NCI-H146 (cell line): ENCODE measurements around the gene YWHAB.

Experiments
- DNase-seq: peaks from one replicate; lab custom pipeline; 2025; lab: John Stamatoyannopoulos, UW

Gene YWHAB

DNA sequence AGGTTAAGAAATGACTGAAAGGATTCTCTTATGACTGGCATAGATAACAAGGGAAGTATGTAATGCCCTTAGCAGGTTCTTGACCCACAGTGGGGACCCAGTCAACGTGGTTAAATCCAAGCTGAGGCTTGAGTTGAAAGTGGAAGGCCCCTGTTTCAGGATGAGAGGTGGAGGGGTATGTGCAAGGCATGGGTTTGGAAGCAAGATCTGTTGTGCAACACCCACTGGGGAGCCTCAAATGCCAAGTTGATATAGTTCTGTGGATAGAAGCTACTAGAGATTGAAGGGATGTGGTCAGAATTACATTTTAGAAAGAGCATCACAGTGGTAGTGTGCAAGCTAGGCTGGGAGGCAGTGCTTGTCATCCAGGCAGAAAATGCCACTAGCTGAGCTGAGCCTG lies 29.4 kb downstream of the YWHAB start:
- DNase-seq, result no peak

DNA sequence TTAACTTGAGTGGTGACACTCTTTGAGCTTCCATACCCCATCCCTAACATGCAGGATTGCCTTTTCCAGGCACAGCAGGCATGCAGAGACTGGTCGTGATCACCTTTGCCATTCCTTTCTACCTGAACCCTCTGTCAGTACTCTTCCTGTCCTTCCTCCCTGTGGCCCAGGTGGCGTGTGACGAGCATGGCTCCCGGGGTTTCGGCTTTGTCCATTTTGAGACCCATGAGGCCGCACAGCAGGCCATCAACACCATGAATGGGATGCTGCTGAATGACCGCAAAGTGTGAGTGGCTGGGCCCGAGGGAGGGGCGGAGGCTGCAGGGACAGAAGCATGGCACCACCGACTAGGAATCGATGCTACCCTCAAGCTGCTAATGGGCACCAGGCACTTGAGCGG lies 31.1 kb downstream of the YWHAB start:
- DNase-seq, result peak; percentile 77

DNA sequence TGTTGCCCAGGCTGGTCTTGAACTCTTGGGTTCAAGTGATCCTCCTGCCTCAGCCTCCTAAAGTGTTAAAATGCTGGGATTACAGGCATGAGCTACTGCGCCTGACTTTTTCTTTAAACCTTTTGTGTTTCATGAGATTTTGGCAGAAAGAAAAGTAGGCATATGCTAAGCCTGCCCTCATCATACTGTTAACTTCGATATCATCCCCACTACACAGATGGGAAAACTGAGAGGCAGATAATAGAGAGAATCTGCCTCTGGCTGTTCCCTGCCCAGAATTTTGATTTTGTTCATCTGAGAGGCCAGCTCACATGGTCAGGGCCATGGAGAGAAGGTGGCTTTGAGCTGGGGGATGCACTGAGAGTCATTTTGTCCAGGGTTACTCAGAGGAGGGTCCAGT lies 31.9 kb downstream of the YWHAB start:
- no peak for DNase-seq

DNA sequence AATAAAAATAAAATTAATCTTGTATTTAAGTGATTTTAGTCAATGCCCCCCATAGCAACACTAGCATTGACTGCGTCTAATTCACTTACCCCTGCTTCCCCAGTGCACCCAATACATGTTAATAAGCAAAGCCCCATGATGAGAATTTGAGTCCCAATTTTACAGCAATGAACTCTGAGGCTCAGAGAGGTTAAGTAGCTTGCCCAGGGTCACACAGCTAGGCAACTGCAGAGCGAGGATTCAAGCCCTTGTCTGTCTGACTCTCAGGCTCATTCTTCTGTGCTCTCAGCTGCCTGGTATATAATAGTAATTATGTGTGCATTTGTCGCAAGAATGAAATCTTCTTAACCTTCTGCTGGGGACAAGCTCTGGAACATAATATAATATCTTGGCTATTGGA lies 32.8 kb downstream of the YWHAB start:
- DNase-seq, result no peak

DNA sequence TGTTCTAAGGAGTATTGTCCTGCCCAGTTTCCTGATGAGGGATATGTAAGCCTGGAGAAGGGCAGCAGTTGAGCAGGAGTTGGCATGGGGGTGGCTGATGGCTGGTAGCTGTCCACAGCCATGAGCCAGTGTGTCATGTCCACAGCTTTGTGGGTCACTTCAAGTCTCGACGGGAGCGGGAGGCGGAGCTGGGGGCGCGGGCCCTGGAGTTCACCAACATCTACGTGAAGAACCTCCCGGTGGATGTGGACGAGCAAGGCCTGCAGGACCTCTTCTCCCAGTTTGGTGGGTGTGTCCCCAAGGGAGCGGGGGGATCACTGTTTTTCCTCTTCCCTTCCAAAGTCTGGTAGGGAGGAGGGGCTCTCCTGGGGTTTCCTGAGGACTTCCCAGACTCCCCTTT lies 33.3 kb downstream of the YWHAB start:
- no peak for DNase-seq

DNA sequence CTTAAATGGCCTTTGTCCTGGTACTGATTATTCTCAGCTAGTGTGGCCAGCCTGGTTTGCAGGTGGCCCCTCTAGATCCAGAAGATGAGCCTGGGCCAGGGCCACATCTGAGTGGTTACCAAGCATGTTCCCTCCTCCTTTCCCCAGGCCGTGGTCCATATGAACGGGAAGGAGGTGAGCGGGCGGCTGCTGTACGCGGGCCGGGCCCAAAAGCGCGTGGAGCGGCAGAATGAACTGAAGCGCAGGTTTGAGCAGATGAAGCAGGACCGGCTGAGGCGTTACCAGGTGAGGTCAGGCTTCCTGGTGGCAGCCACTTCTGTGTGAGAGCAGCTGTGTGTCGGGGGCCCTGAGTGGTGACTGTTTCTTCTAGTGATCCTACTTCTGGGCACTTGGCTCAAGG lies 35.9 kb downstream of the YWHAB start:
- DNase-seq, result no peak

DNA sequence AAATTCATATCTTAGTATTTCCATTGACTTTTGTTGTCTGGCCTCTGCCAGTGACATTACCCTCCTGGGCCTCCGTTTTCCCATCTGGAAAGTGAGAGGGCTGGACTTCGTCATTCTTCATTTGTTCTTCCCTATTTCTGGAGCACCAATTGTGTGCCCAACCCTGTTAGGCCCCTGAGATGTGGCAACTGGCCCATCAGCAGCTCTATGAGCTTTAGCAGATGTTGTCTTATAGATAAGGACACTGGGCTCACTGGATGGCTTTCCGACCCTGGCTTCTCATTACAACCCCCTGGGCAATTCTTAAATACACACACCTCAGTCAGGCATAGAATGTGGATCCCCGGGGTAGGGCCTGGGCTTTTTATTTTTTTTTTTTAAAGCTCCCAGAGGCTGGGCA lies 39.0 kb downstream of the YWHAB start:
- DNase-seq, result no peak

DNA sequence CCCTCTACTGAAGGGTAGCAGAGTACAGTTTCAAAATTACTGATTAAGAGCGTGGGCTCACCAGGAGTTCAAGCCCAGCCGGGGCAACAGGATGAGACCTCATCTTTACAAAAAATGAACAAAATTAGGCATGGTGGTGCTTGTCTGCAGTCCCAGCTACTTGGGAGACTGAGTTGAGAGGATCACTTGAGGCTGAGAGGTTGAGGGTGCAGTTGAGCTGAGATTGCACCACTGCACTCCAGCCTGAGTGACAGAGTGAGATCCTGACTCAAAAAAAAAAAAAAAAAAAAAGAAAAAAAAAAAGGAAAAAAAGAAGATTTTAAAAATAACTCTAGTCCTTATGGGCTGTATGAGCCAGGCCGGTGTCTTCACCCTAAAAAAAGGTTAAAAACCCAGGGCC lies 43.1 kb downstream of the YWHAB start:
- no peak for DNase-seq

DNA sequence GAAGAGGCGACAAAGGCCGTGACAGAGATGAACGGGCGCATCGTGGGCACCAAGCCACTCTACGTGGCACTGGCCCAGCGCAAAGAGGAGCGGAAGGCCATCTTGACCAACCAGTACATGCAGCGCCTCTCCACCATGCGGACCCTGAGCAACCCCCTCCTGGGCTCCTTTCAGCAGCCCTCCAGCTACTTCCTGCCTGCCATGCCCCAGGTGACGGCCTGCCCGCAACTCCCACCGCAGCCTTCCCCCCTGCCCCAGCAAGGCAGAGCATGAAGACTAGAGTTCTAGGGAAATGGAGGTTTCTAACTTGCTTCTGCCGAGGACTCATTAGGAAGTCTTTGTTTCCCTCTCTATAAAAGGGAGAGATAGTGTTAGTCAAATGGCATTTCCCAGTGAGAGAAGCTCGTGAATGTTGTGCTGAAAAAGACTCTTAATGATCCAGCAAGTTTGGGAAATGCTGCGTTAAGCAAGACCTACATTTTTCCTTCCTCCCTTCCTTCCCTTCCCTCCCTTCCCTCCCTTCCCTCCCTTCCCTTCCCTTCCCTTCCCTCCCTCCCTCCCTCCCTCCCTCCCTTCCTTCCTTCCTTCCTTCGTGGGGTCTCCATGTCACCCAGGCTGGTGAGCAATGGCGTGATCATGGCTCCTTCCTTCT lies 45.1 kb downstream of the YWHAB start:
- no peak for DNase-seq

DNA sequence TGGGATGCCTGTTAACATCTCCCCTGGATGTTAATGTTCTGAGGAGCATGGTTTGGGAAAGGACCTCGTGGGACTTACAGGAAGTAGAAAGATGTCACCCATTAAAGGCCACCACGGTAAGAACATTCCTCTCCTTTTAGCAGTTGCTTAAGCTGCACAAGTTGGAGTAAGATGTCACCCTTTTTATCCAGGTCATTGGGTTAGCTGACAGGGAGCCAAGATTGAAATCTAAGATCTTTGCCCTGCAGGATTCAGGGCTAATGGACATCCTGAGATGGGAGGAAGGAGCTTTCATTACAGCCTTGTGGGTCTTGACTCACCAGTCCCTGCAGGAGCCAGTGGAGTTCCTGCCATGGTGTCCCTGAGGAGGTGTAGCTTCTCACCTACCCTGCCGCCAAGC lies 46.4 kb downstream of the YWHAB start:
- no peak for DNase-seq

DNA sequence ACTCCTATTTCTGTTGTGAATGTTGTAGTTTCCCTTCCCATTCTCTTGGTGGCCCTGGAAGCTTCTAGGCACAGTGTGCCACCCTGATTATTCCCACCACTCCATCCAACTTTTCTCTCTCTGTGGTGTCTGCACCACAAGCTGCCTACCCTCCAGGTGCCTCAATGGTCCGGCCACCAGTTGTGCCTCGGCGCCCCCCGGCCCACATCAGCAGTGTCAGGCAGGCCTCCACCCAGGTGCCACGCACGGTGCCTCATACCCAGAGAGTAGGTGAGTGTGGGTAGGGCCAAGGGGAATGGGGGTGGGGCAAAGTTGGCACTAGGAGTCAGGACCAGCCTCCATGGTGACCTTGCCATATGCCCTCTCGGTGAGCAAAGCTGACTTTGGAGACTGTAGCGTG lies 47.4 kb downstream of the YWHAB start:
- DNase-seq, result no peak

DNA sequence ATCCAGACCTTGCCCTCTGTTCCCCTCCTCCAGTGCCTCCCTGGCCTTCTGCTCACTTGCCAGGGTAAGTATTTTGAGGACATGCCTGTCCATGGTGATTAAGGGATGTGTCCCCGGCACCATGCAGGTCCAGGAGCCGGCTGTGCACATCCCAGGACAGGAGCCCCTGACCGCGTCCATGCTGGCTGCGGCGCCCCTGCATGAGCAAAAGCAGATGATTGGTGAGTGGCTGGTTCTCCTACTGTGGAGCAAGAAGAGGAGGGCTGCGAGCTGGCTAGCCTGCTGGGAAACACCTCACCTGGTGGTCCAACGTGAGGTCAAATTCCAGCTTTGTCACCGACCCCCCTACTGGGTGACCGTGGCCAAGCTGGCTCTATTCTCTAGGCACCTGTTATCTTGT lies 51.0 kb downstream of the YWHAB start:
- no peak for DNase-seq

DNA sequence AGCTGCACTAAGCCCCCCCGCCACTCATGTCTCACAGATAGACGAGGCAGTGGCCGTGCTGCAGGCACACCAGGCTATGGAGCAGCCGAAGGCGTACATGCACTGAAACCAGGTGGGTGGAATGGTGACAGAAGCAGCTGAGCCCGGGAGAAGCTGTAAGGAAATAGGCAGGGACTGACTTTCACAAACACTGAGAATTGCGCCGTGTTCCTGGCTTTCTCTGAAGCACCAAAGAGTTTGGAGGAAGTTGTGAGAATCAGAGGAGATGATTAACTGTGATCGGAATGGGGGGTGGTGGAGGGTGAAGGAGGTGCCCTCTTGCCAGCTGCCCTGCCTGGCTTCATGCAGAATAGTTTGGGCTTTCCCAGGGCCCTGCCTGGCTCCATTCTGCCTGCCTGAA lies 53.1 kb downstream of the YWHAB start:
- DNase-seq, result no peak

DNA sequence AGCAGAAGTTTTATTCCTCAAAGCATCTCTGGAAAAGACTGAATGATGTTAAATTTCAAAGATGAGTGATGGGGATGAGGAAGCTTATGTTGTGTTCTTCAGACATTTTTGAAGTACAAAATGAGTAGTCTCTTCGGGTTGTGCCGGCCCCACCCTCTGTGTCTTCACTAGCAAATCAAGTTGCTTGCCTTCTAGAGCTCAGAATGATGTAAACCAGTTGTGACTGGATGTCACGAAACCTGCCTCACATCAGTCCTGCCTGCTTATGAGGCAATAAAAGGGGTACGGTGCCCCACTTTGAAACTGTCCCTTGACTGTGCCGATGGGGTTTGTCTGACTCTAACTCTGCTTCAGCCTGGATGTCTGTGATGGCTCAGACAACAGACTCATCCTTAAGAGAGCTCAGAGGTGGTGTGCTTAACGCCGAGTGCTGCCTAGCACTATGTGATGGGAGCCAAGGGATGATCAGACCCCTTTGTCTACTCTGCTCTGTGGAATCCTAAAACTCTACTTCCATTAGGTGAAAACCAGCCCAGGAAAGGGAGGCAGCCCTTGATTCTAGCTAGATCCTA lies 55.7 kb downstream of the YWHAB start:
- DNase-seq, result no peak

DNA sequence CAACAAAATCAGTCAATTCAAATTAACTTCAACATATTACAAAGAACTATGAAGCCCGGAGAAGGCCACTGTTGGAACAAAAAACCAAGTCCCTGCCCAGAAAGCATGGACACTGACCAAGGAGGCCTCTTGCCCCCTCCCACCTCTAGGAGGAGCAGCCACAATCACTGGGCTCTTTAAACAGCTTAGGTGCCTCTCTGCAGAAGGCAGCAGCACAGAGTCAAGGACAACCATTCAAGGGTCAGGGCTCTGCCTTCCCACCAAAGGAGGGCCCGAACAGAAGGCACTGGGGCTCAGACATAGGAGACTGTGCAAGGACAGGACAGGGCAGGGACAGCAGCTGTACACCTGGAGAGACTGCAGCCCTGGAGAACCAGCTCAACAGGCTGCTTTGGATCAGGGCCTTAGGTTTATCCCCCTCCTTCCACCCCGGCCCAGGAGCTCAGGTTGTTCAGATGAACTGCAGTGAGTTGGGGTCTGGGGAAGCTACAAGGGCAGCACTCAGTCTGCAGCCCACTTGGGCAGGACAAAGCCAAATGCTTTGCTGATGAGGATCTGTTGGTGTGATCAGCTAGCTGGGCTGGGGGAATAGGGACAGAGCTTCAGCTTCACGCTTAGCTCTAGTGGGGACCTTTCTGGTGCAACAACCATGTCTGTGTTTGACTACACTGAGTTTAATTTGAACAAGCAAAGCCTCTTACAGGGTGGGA lies 56.9 kb downstream of the YWHAB start:
- DNase-seq, result no peak

DNA sequence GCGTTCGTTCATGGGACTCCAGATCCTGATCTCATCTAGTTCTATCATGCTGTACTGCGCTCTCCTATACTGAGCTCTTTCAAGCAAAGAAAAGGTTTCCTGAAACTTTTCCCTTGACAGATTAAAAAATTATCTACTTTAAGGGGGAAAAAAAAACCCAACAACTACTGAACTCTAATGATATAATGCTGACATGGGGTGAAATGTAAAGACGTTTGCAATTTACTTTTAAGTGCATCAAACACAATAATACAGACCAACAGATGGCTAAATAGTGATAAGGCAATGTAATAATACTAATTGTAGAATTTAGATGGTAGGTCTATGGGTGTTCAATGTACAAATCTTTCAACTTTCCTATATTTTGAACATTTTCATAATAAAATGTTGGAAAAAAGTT lies 58.3 kb downstream of the YWHAB start:
- no peak for DNase-seq

DNA sequence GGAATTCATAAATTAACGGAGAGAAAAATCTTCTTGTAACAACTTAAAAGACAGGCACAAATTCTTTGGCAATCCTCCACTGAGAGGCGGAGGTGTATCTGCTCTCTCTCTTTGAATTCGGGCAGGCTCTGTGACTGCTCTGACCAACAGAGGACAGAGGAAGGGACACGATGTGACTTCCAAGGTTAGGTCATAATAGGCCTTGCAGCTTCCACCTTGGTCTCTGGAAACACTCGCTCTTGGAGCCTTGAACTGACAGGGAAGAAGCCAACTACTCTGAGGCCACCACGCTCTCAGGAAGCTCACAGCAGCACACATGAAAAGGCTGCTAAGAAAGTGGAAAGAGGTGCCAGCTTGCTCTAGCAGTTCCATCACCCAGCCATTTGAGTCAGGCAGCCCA lies 59.8 kb downstream of the YWHAB start:
- no peak for DNase-seq

DNA sequence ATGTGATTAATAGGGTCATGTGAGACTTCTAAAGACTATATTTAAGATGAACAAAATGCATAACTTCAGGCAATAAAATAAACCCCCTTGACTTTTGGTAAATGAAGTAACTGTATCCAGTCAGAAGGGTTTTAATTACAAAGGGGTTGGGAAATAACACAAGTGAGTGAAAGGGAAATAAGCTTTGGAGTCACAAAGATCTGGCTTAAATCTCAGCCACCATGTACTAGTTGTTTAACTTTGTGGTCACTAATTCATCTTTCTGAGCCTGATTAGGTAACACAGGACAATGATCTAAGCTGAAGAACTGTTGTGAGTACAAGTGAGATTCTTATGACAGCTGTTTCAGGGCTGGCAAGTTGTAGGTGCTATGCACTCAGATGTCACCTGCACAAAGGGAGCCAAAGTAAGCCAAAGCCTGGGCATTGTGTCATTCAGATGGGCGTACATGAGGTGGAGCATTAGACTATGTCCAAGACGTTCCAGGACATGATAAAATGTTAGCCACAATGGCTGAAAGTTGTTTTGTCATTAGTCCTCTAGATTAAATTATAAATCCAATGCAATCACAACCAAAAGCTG lies 60.9 kb downstream of the YWHAB start:
- no peak for DNase-seq

DNA sequence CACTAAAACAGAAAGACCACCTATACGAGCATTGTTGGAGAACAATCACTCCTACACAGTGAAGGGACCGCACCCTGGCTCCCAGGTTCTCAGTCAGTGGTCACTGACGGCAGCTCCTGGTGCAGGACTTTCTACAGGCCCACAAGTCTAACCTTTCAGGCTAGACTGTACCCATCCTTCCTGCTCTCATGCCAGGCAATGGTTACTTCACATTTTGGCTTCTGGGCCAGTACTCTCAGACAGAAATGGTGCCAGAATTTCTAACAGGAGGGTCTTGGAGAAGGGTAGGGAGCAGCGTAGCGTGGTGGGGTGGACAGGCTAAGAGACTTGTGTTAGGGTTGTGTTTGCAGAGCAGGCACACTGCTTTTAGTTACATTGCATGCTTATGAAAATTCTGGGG lies 62.6 kb downstream of the YWHAB start:
- DNase-seq, result no peak

DNA sequence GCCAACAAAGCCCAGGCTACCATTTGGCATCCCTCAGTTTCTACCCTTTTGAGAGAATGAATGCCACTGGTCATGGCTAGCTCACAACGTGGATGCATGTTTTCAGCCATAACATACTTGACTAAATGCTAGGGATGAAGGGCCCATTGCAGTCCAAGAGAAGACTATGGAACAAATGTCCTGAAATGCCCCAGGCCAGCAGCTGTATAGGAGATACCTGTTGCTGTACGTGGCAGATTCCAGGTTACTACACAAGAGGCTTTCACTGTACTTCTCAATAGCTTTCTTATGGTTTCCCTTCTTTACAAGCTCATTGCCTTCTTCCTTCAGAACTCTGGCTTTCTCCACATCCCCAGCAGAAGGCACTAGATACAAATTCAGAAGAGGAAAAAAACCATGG lies 63.0 kb downstream of the YWHAB start:
- no peak for DNase-seq

DNA sequence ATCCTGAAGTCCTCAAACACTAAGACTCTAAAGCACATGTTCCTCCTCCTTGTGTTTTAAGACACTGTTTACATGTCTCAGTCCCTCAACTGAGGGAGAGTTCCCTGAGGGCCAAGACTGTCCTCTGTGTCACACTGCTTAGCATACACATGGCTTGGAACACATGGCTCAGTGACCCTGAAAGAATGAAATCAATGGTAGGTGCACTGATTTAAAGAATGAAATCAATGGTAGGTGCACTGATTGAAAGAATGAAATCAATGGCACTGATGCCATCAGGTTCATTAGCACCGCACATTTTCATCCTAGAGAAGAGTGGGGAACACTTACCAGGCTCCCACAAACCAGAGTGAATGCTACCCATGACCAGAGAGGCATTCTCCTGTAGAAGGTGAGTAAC lies 64.9 kb downstream of the YWHAB start:
- DNase-seq, result no peak

DNA sequence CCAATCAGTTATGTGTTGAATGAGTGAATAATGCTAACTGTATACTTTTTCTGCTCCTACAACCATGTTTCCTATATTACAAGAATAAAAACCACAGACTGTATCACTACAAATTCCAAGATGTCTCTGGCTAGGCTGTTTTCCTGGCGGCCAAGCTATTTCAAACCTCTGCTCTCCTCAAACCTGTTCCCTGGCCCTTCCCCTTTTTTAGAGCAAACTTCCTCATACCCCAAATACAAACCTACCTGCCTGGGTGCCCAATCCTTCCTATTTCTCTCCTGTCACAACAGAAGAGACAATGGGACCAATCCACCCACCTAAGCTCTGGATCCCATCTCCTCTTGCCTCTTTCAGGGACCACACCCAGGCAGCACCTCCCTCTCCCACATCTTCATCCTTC lies 67.2 kb downstream of the YWHAB start:
- DNase-seq, result no peak

DNA sequence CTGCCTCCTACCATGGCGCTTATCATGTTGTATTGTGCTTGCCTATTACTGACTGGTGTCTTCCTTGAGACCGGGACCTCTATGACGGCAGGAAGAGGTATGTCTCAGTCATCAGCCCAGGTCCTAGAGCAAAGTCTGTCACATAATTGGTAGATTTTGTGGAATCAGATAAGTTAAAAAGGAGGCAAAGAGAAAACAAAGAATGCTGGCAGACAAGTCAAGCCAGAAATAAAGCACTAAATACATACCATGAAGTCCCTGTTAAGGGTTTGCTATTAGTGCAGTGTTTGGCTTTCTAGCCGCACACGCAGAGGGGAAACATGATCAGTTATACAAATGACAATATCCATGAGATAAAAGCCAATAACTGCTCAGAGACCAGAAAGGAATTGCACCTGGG lies 68.7 kb downstream of the YWHAB start:
- no peak for DNase-seq

DNA sequence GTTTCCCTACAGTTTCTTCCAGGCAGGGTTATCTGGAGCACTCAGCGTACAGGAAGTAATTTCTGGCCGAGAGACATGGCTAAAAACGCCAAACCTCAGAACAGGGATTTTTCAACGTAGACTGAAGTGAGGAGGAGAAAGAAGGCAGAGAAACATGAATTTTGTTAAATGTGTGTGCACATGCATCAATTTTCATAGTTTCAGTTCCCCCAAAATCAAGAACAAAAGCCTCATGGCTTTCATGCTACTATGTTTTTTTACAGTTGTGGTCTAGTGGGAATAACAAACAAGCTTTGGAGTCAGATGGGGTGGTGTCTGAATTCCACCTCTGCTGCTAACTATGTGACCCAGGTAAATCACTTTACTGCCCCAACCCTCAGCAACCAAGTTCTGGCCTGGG lies 69.8 kb downstream of the YWHAB start:
- DNase-seq, result no peak
